T-cell (primary cell): Measurements from ENCODE around the gene COL6A5. TPM values are rescaled to one million over a fixed set of nuclear protein-coding genes. Genes with fewer than 3 reads are reported as not detected.

Source experiments
- ATAC-seq, 4 experiments: fragments of 200-7000 bp in 3 of 4; fragments of 150-1000 bp in 1 of 4; cut with Tn5 transposase; replicated peaks in 1 of 4; 1 replicate in 3 of 4; 2 replicates in 1 of 4; pipeline ENCODE4 v1.10.0; 2021; ENCODE audit warnings: moderate library complexity in 3 of 4, mild to moderate bottlenecking in 2 of 4, moderate number of reproducible peaks in 1 of 4
- CTCF ChIA-PET, 2 donors: fragments of 300-600 bp; sonication (Branson Sonifier 250); formaldehyde crosslinking; loops; one replicate each; lab custom pipeline; 2022; ENCODE audit warnings: antibody characterized with exemption in 2 of 2; lab: Charles Lee
- POLR2A ChIA-PET, 2 donors: fragments of 300-600 bp; sonication (Branson Sonifier 250); formaldehyde crosslinking; loops; one replicate each; lab custom pipeline; 2022; ENCODE audit warnings: antibody characterized with exemption in 2 of 2; lab: Charles Lee
- DNase-seq, 35 experiments: peaks; one replicate each; pipeline versions ENCODE4 v3.0.0 to v3.0.0-alpha.2; 2013 to 2023
- H3K27ac ChIP-seq: one replicate; pipeline ENCODE4 v1.5.1; 2013; ENCODE audit warnings: low read length
- H3K27me3 ChIP-seq, 2 experiments: replicated peaks in 1 of 2; 1 replicate in 1 of 2; 2 replicates in 1 of 2; pipeline versions ENCODE4 v1.6.1 to v1.7.0; 2013; ENCODE audit warnings: low read length in 1 of 2, mixed read lengths in 1 of 2; ENCODE audit not compliant: control insufficient read depth in 2 of 2, insufficient read depth in 2 of 2; ENCODE audit errors: extremely low read depth in 1 of 2
- H3K36me3 ChIP-seq, 2 donors: 1 replicate in 1 of 2; 2 replicates in 1 of 2; pipeline versions ENCODE4 v1.6.1 to v1.7.0; 2013; ENCODE audit warnings: low read length in 1 of 2; ENCODE audit not compliant: control insufficient read depth in 2 of 2, insufficient read depth in 1 of 2; ENCODE audit errors: extremely low read depth in 1 of 2
- H3K4me1 ChIP-seq, 2 experiments: 1 replicate in 1 of 2; 2 replicates in 1 of 2; pipeline versions ENCODE4 v1.6.1 to v1.7.0; 2013; ENCODE audit warnings: low read length in 2 of 2, mixed read lengths in 1 of 2; ENCODE audit not compliant: insufficient read depth in 2 of 2, control insufficient read depth in 1 of 2; ENCODE audit errors: extremely low read depth in 1 of 2
- H3K4me3 ChIP-seq, 2 donors: 1 replicate in 1 of 2; 2 replicates in 1 of 2; pipeline versions ENCODE4 v1.5.1 to v1.7.0; 2013; ENCODE audit warnings: mild to moderate bottlenecking in 2 of 2, low read length in 1 of 2, moderate library complexity in 1 of 2; ENCODE audit not compliant: control insufficient read depth in 1 of 2; ENCODE audit errors: extremely low read depth in 1 of 2
- H3K9me3 ChIP-seq: 2 replicates; pipeline ENCODE4 v1.7.0; 2013
- H3K27ac Mint-ChIP-seq, 2 donors: one replicate each; pipeline ENCODE4 v1.8.0; 2020 to 2021; ENCODE audit warnings: mild to moderate bottlenecking in 2 of 2, mixed read lengths in 2 of 2
- H3K27me3 Mint-ChIP-seq, 2 donors: one replicate each; pipeline ENCODE4 v1.8.0; 2021 to 2022; ENCODE audit warnings: mixed read lengths in 2 of 2
- H3K36me3 Mint-ChIP-seq: one replicate; pipeline ENCODE4 v1.8.0; 2021; ENCODE audit warnings: mixed read lengths
- H3K4me1 Mint-ChIP-seq, 3 donors: one replicate each; pipeline ENCODE4 v1.8.0; 2020 to 2022; ENCODE audit warnings: mixed read lengths in 3 of 3, mild to moderate bottlenecking in 1 of 3
- H3K4me3 Mint-ChIP-seq, 3 donors: one replicate each; pipeline ENCODE4 v1.8.0; 2020 to 2022; ENCODE audit warnings: mild to moderate bottlenecking in 3 of 3, mixed read lengths in 3 of 3, moderate library complexity in 3 of 3
- H3K9me3 Mint-ChIP-seq, 3 donors: one replicate each; pipeline ENCODE4 v1.8.0; 2020 to 2022; ENCODE audit warnings: mixed read lengths in 3 of 3
- WGBS: methylation state at CpG from one replicate; pipeline ENCODE4 v1.1.5; 2013; ENCODE audit warnings: missing lambda C conversion rate; ENCODE audit not compliant: insufficient coverage; 5-methylcytosine and 5-hydroxymethylcytosine counted together
- total RNA-seq, 35 experiments: library from RNA in 6 of 35; stranded (reverse) in 6 of 35; fragments of 120-200 nt in 1 of 35; gene quantifications; one replicate each; pipeline versions ENCODE4 v1.2.1 to v1.2.4 and lab custom pipeline; 2013 to 2026

COL6A5 gene
- total RNA-seq, 5 donors from 2014 or later (not counting 1 experiment from before 2014, with no cell fraction given): not detected

DNA sequence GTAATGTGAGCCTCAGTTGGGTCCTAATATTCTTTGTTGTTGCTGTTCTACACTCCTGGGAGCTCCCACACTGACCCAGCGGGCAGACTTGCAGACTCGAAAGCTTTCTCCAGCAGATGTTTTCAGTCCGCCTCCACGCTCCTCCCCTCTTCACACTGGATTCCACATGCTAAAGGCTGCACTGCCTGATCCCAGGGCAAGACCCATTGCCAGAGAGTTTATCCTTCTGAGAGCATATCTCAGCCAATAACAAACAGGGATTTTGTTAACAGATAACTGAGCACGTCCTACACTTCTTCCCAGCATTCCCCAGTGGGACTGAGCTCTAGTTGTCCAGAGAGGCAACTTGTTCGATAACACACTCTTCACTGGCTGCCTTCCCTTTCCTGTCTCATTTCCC is 163.5 kb downstream of the COL6A5 start:
- Mint-ChIP-seq H3K36me3 (no peaks in the 10 kb centered on the region), H3K9me3 (peaks cover 0 to 5% (median 0%) of the 10 kb centered on the region in 3 donors), H3K4me3 (no peak overlapping the region), H3K27me3 (peaks cover 30 to 35% of the 10 kb centered on the region in 2 donors), H3K27ac (no peak overlapping the region), H3K4me1 (no peaks in the 10 kb centered on the region)
- H3K27ac ChIP-seq: no peak overlapping the region
- CTCF ChIA-PET: no interaction called here
- DNase-seq (no peak), ATAC-seq (no peak)
- WGBS: 69% methylated on average over 5 of the region's 6 CpGs
- H3K4me1 ChIP-seq: no peaks in the 10 kb centered on the region
- no peaks in the 10 kb centered on the region for H3K36me3 ChIP-seq
- POLR2A ChIA-PET: interaction anchor here in 1 of 2 donors (0.6 kb wide), 1 partner anchor 18 kb away, joined by 3 read pairs; no protein-coding TSS in a partner anchor
- no peak overlapping the region for H3K4me3 ChIP-seq
- H3K27me3 ChIP-seq: peaks cover 2 to 6% of the 10 kb centered on the region in 2 experiments
- H3K9me3 ChIP-seq: no peaks in the 10 kb centered on the region

DNA sequence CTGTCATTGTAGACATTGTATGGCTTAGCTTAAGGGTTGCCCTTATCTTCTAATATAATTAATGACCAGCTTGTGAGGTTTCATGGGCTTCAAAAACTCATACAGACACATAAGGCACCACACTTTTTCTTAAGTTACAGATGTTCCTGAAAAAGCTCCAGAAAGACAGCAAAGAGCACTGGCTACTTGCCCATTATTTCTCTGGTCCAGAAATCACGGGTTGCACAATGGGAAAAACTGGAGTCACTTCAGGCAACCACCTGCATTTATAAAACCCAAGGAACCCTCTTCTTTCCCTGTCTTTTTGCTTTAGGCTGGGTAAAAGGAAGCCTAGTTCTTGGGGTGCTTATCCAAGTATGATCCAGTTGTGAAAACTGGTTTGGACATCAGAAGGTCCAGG is 169.2 kb downstream of the COL6A5 start:
- no peaks in the 10 kb centered on the region for H3K36me3 ChIP-seq
- peaks cover 48 to 53% of the 10 kb centered on the region in 2 donors for H3K27me3 Mint-ChIP-seq
- ATAC-seq (no peak), DNase-seq (no peak)
- no peaks in the 10 kb centered on the region for H3K4me1 ChIP-seq
- H3K4me1 Mint-ChIP-seq: peaks cover 0 to 5% (median 0%) of the 10 kb centered on the region in 3 donors
- H3K36me3 Mint-ChIP-seq: no peaks in the 10 kb centered on the region
- H3K9me3 ChIP-seq: no peaks in the 10 kb centered on the region
- peaks cover 12 to 13% of the 10 kb centered on the region in 2 experiments for H3K27me3 ChIP-seq
- H3K27ac Mint-ChIP-seq: no peak overlapping the region
- POLR2A ChIA-PET: no interaction called here
- CTCF ChIA-PET: no interaction called here
- no peak overlapping the region for H3K4me3 Mint-ChIP-seq
- peaks cover 0 to 10% (median 0%) of the 10 kb centered on the region in 3 donors for H3K9me3 Mint-ChIP-seq
- WGBS: no CpG with 5 or more reads among the region's 1 CpG
- H3K27ac ChIP-seq: no peak overlapping the region
- no peak overlapping the region for H3K4me3 ChIP-seq

DNA sequence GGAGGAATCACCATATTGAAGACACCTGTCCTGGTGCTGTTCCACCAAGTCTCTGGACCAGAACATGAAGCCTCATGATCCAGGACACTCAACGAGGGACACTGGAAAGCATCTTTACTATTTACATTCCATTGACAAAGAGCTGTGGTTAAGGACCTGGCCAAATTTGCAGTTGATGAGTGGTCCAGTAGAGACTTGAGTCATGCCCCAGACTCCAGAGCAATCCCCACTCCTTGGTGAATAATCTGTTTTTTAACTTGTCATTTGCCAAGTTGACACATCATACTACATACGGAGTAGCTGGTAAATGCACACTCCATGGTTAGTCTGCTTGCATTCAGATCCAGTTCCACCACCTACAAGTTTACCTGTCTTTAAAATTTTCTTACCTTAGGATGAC is 170.3 kb downstream of the COL6A5 start:
- no peaks in the 10 kb centered on the region for H3K36me3 ChIP-seq
- POLR2A ChIA-PET: no interaction called here
- peaks cover 50 to 52% of the 10 kb centered on the region in 2 donors for H3K27me3 Mint-ChIP-seq
- DNase-seq (no peak), ATAC-seq (no peak)
- no peak overlapping the region for H3K4me3 Mint-ChIP-seq
- peaks cover 0 to 5% (median 0%) of the 10 kb centered on the region in 3 donors for H3K4me1 Mint-ChIP-seq
- H3K36me3 Mint-ChIP-seq: no peaks in the 10 kb centered on the region
- H3K27ac Mint-ChIP-seq: no peak overlapping the region
- no peaks in the 10 kb centered on the region for H3K9me3 ChIP-seq
- H3K4me1 ChIP-seq: no peaks in the 10 kb centered on the region
- peaks cover 12 to 13% of the 10 kb centered on the region in 2 experiments for H3K27me3 ChIP-seq
- H3K27ac ChIP-seq: no peak overlapping the region
- peaks cover 0 to 10% (median 0%) of the 10 kb centered on the region in 3 donors for H3K9me3 Mint-ChIP-seq
- CTCF ChIA-PET: no interaction called here
- no peak overlapping the region for H3K4me3 ChIP-seq
- 100% methylated on average over 1 of the region's 2 CpGs for WGBS

DNA sequence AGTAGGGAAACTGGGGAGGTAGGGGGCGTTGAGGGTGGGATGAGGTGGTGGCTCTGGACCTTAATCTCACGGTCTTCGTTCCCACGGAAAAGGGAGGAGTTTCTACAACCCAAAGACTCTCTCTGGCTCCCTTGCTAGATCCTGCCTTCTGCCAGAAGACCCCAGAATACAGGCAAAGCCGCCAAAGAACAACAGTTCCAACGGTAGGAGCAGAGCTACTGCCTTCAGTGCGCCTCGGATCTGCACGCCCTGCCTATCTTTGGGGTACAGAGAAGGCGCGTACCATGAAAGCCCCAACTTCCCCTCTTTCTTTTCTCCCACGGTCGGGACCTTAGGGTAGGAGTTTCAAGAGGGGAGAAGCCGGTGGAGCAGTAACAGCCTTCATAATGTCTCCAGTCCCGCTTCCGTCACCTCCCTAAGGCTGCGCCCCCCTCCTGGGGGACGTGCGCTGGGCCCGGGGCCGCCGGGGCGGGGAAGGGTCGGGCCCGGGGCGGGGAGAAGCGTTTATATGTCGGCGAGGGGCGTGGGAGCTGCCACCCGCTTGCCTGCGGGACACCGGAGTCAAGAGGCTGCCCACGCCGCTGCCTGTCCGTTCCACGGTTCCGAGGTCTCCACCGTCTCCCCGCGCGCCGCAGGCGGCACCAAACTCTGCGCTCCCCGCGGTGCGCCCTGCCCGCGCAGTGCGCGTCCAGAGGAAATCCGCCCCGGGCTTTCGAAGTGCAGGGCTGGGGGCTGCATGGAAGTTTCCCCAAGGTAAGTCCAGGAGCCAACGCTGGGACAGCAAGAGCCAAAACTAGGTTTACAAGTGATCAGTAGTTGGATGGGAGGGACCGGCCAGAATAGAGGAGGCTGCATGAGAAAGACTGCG is 171.4 kb downstream of the COL6A5 start, which contains the start of gene COL6A6:
TSS of gene COL6A6 (plus strand) at position 533 of the 868 bp plus-strand sequence. CDS start 43,188 bp downstream, outside the sequence.
- no peak within 1 kb of the TSS for H3K27ac Mint-ChIP-seq
- 10% methylated on average over 44 of the region's 58 CpGs for WGBS

DNA sequence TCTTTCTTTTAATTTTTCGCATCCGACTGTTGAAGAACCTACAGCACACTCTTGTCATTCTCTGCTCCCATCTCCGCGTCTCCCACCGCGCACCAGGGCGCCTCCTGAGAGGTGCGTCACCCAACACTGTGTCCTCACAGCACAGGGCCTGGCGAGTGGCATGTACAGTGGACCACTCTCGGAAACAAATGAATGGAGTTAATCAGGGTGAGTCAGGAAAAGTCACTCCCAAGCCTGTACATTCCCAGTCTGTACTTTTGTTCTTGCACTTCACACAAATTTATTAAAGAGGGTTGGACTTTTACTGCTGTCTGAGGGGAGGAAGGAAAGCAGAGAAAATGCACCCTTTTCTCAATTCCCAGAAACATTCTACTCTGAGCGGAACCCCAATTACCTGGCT is 172.1 kb downstream of the COL6A5 start:
- H3K27me3 Mint-ChIP-seq: peaks cover 36 to 40% of the 10 kb centered on the region in 2 donors

More for the DNA sequence above, 171.4 kb downstream of the COL6A5 start, which contains the start of gene COL6A6:
- H3K27ac ChIP-seq: no peak within 1 kb of the TSS
- CTCF ChIA-PET: no interaction called here
- no peak for DNase-seq
- Mint-ChIP-seq H3K9me3 (peaks cover 0 to 10% (median 0%) of the 10 kb centered on the region in 3 donors), H3K4me1 (peaks cover 0 to 5% (median 0%) of the 10 kb centered on the region in 3 donors), H3K4me3 (no peak within 1 kb of the TSS), H3K36me3 (no peaks in the 10 kb centered on the region), H3K27me3 (peaks cover 41 to 43% of the 10 kb centered on the region in 2 donors)
- no peaks in the 10 kb centered on the region for H3K4me1 ChIP-seq
- H3K36me3 ChIP-seq: no peaks in the 10 kb centered on the region
- peaks cover 12 to 13% of the 10 kb centered on the region in 2 experiments for H3K27me3 ChIP-seq
- H3K9me3 ChIP-seq: no peaks in the 10 kb centered on the region
- ATAC-seq: no peak
- H3K4me3 ChIP-seq: no peak within 1 kb of the TSS
- POLR2A ChIA-PET: no interaction called here

DNA sequence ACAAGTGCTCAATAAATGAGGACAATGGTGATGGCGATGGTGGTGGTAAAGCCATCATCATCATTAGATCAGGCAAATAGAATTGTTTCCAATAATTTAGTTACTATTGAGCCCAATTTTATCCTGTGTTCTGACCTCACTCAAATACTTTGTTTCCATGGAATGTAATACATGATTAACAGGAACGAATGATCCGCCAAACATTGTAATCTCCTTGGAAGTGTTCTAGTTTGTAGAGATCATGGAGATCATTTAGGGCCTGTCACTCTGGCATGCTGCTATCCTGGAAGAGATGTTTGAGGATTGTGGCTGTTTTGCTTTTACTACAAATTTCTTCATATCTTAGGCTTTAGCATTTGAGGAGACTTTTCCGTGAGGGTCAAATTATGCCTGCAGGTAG is 174.3 kb downstream of the COL6A5 start:
- H3K4me3 Mint-ChIP-seq: no peak overlapping the region
- H3K36me3 Mint-ChIP-seq: no peaks in the 10 kb centered on the region
- ChIA-PET POLR2A (interaction anchor here in 1 of 2 donors (0.9 kb wide), 1 partner anchor 39 kb away, joined by 4 read pairs; no protein-coding TSS in a partner anchor), CTCF (no interaction called here)
- H3K27ac Mint-ChIP-seq: no peak overlapping the region
- peaks cover 13 to 14% of the 10 kb centered on the region in 2 experiments for H3K27me3 ChIP-seq
- H3K27me3 Mint-ChIP-seq: peaks cover 44 to 45% of the 10 kb centered on the region in 2 donors
- no peaks in the 10 kb centered on the region for H3K4me1 ChIP-seq
- H3K27ac ChIP-seq: no peak overlapping the region
- no peaks in the 10 kb centered on the region for H3K9me3 Mint-ChIP-seq
- peaks cover 0 to 5% (median 0%) of the 10 kb centered on the region in 3 donors for H3K4me1 Mint-ChIP-seq
- H3K4me3 ChIP-seq: no peak overlapping the region
- ATAC-seq: no peak
- no peaks in the 10 kb centered on the region for H3K9me3 ChIP-seq
- WGBS: no CpG with 5 or more reads among the region's 4 CpGs
- DNase-seq: no peak
- no peaks in the 10 kb centered on the region for H3K36me3 ChIP-seq

More for the DNA sequence above, 172.1 kb downstream of the COL6A5 start:
- DNase-seq (no peak), ATAC-seq (no peak)
- H3K27ac ChIP-seq: no peak overlapping the region
- no peak overlapping the region for H3K4me3 ChIP-seq
- H3K36me3 Mint-ChIP-seq: no peaks in the 10 kb centered on the region
- ChIA-PET CTCF (no interaction called here), POLR2A (no interaction called here)
- no peak overlapping the region for H3K4me3 Mint-ChIP-seq
- H3K9me3 ChIP-seq: no peaks in the 10 kb centered on the region
- WGBS: 28% methylated on average over 2 of the region's 11 CpGs
- no peak overlapping the region for H3K27ac Mint-ChIP-seq
- H3K9me3 Mint-ChIP-seq: peaks cover 0 to 6% (median 0%) of the 10 kb centered on the region in 3 donors
- H3K4me1 ChIP-seq: no peaks in the 10 kb centered on the region
- H3K27me3 ChIP-seq: peaks cover 12 to 13% of the 10 kb centered on the region in 2 experiments
- H3K36me3 ChIP-seq: no peaks in the 10 kb centered on the region
- peaks cover 0 to 5% (median 0%) of the 10 kb centered on the region in 3 donors for H3K4me1 Mint-ChIP-seq
